ENCODE data around the gene MED15.
"Not testable (repeated sequence)": the region's sequence is repeated elsewhere in the genome, so short reads cannot be mapped to it uniquely, and the experiment has no call there.

Gene MED15

GRCh38 chr22:20533095-20533878, 25.9 kb downstream of the MED15 start:
- DNase-seq (ENCODE audit: low read depth) = no peak
- no peak for TF ChIP-seq CTCF (IDR thresholded peaks at IDR 0.05; ENCODE audit: low read length, missing control alignments)
- no peak overlapping the region for H3K4me3 ChIP-seq (replicated peaks; ENCODE audit: low read depth, low read length)

GRCh38 chr22:20533879-20534265, 26.5 kb downstream of the MED15 start:
- no peak for DNase-seq (ENCODE audit: low read depth)
- TF ChIP-seq CTCF (IDR thresholded peaks at IDR 0.05; ENCODE audit: low read length, missing control alignments) = no peak
- H3K4me3 ChIP-seq (replicated peaks; ENCODE audit: low read depth, low read length) = no peak overlapping the region

GRCh38 chr22:20536590-20537324, 29.3 kb downstream of the MED15 start:
- no peak for TF ChIP-seq CTCF (IDR thresholded peaks at IDR 0.05; ENCODE audit: low read length, missing control alignments)
- H3K4me3 ChIP-seq (replicated peaks; ENCODE audit: low read depth, low read length) = no peak overlapping the region
- no peak for DNase-seq (ENCODE audit: low read depth)

GRCh38 chr22:20537325-20537756, 29.9 kb downstream of the MED15 start:
- no peak for TF ChIP-seq CTCF (IDR thresholded peaks at IDR 0.05; ENCODE audit: low read length, missing control alignments)
- DNase-seq (ENCODE audit: low read depth) = no peak
- H3K4me3 ChIP-seq (replicated peaks; ENCODE audit: low read depth, low read length) = no peak overlapping the region

- no peak overlapping the region for H3K4me3 ChIP-seq (replicated peaks; ENCODE audit: low read depth, low read length)
- TF ChIP-seq CTCF (IDR thresholded peaks at IDR 0.05; ENCODE audit: low read length, missing control alignments) = no peak
- DNase-seq (ENCODE audit: low read depth) = no peak
Measured at GRCh38 chr22:20537983-20538382, 30.6 kb downstream of the MED15 start.

GRCh38 chr22:20538875-20539274, 31.5 kb downstream of the MED15 start:
- DNase-seq (ENCODE audit: low read depth); H3K4me3 ChIP-seq (replicated peaks; ENCODE audit: low read depth, low read length): not testable (repeated sequence)

- no peak for DNase-seq (ENCODE audit: low read depth)
- H3K4me3 ChIP-seq (replicated peaks; ENCODE audit: low read depth, low read length) = no peak overlapping the region
Measured at GRCh38 chr22:20542055-20542454, 34.6 kb downstream of the MED15 start.

More at GRCh38 chr22:20542055-20542454, 34.6 kb downstream of the MED15 start:
- TF ChIP-seq CTCF (IDR thresholded peaks at IDR 0.05; ENCODE audit: low read length, missing control alignments) = no peak
